ENCODE data around the gene PFDN2. TPM values are rescaled to one million over a fixed set of nuclear protein-coding genes. Genes with fewer than 3 reads are reported as not detected.

Gene PFDN2
- total RNA-seq, 1 experiment from 2014 or later, result 98.6 TPM

GRCh38 chr1:161080441-161081405 is 37.1 kb downstream of the PFDN2 start:
- POLR2A ChIA-PET, result interaction anchor here (0.6 kb wide), 1 partner anchor 74 kb away, joined by 4 read pairs; no protein-coding TSS in a partner anchor
- intact Hi-C loops (cut with micrococcal nuclease; ENCODE audit: unreplicated experiment) (no loop called here), in situ Hi-C loops (cut with HindIII; ENCODE audit: low pct_unique_long_range_greater_than_20kb, low sequenced_read_pairs) (no loop called here)
- H3K27ac ChIP-seq (ENCODE audit: low read length), result no peak overlapping the region
- no peak for DNase-seq (ENCODE audit: low read depth, low spot score)
- BruUV-seq (replicated peaks), result no TSS peak
- no peaks in the 10 kb centered on the region for H3K36me3 ChIP-seq (ENCODE audit: control insufficient read depth, insufficient read depth, low read length)
- H3K4me1 ChIP-seq (ENCODE audit: control insufficient read depth, insufficient read depth, low read length), result peaks cover 4% of the 10 kb centered on the region; the same call in 1 of the 2 replicates
- no peak overlapping the region for H3K4me3 ChIP-seq (ENCODE audit: low read depth in 2 of 2, low read length in 2 of 2)
- H3K27me3 ChIP-seq (ENCODE audit: control insufficient read depth, insufficient read depth, low read length), result no peaks in the 10 kb centered on the region
- CTCF ChIA-PET, result no interaction called here
- TF ChIP-seq TCF7L2 (IDR thresholded peaks at IDR 0.05; ENCODE audit: low read depth, low read length), result no peak
- no peak for TF ChIP-seq POLR2AphosphoS5 (IDR thresholded peaks at IDR 0.05; ENCODE audit: low read depth, low read length)
- TF ChIP-seq SIN3A (IDR thresholded peaks at IDR 0.05; ENCODE audit: borderline replicate concordance, insufficient read depth, low read depth, low read length), result no peak
- TF ChIP-seq, protein P1, sequence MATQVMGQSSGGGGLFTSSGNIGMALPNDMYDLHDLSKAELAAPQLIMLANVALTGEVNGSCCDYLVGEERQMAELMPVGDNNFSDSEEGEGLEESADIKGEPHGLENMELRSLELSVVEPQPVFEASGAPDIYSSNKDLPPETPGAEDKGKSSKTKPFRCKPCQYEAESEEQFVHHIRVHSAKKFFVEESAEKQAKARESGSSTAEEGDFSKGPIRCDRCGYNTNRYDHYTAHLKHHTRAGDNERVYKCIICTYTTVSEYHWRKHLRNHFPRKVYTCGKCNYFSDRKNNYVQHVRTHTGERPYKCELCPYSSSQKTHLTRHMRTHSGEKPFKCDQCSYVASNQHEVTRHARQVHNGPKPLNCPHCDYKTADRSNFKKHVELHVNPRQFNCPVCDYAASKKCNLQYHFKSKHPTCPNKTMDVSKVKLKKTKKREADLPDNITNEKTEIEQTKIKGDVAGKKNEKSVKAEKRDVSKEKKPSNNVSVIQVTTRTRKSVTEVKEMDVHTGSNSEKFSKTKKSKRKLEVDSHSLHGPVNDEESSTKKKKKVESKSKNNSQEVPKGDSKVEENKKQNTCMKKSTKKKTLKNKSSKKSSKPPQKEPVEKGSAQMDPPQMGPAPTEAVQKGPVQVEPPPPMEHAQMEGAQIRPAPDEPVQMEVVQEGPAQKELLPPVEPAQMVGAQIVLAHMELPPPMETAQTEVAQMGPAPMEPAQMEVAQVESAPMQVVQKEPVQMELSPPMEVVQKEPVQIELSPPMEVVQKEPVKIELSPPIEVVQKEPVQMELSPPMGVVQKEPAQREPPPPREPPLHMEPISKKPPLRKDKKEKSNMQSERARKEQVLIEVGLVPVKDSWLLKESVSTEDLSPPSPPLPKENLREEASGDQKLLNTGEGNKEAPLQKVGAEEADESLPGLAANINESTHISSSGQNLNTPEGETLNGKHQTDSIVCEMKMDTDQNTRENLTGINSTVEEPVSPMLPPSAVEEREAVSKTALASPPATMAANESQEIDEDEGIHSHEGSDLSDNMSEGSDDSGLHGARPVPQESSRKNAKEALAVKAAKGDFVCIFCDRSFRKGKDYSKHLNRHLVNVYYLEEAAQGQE (IDR thresholded peaks at IDR 0.05; ENCODE audit: insufficient read depth in 1 of 2, low read depth in 2 of 2, low read length in 1 of 2), result no peak
- TF ChIP-seq CTCF (IDR thresholded peaks at IDR 0.05), result no peak
- no peaks in the 10 kb centered on the region for H3K9me3 ChIP-seq (ENCODE audit: control insufficient read depth, insufficient read depth, low read depth, low read length)
- ATAC-seq, result no peak

DNA sequence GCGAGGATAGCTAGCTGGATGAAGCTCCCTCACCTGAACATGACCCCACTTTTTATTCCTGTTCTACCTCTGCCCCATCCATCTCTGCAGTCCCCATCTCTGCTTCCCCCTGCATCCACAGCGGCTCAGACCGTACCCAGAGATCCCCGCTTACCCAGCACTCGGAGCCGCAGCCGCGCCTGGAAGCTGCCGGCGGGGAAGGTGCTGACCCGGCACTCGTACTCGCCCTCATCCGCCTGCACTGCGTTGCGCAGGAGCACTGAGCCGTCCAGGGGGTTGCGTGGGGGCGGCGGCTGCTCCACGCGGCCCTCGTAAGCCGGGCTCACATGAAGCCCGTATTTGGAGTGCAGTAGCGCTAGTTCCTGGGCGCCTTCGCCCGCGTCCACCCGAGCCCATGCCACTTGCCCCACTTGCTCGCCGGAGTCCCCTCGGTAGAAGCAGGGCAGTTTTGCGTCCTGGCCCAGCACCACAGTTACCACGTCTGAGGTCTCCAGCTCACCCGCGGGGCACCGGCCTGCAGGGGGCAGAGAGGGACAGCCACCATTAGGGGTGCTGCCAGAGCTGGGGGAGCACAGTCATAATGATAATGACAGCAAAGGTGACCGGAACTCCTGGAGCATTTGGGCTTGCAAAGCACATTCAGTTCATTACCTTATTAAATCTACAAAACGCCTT is 38.3 kb downstream of the PFDN2 start:
- no peak overlapping the region for H3K4me3 ChIP-seq (ENCODE audit: low read depth in 2 of 2, low read length in 2 of 2)
- no TSS peak for BruUV-seq (replicated peaks)
- intact Hi-C loops (cut with micrococcal nuclease; ENCODE audit: unreplicated experiment) (no loop called here), in situ Hi-C loops (cut with HindIII; ENCODE audit: low pct_unique_long_range_greater_than_20kb, low sequenced_read_pairs) (no loop called here)
- H3K9me3 ChIP-seq (ENCODE audit: control insufficient read depth, insufficient read depth, low read depth, low read length), result no peaks in the 10 kb centered on the region
- ATAC-seq, result no peak
- no peaks in the 10 kb centered on the region for H3K36me3 ChIP-seq (ENCODE audit: control insufficient read depth, insufficient read depth, low read length)
- no peak for DNase-seq (ENCODE audit: low read depth, low spot score)
- CTCF ChIA-PET, result interaction anchor here (0.6 kb wide), 1 partner anchor 89 kb away, joined by 5 read pairs; no protein-coding TSS in a partner anchor
- peaks cover 4% of the 10 kb centered on the region; the same call in 1 of the 2 replicates for H3K4me1 ChIP-seq (ENCODE audit: control insufficient read depth, insufficient read depth, low read length)
- H3K27me3 ChIP-seq (ENCODE audit: control insufficient read depth, insufficient read depth, low read length), result no peaks in the 10 kb centered on the region
- H3K27ac ChIP-seq (ENCODE audit: low read length), result no peak overlapping the region
- TF ChIP-seq SIN3A (IDR thresholded peaks at IDR 0.05; ENCODE audit: borderline replicate concordance, insufficient read depth, low read depth, low read length) (no peak), POLR2AphosphoS5 (IDR thresholded peaks at IDR 0.05; ENCODE audit: low read depth, low read length) (no peak), CTCF (IDR thresholded peaks at IDR 0.05) (no peak), TCF7L2 (IDR thresholded peaks at IDR 0.05; ENCODE audit: low read depth, low read length) (no peak)
- TF ChIP-seq, protein P1 (IDR thresholded peaks at IDR 0.05; ENCODE audit: insufficient read depth in 1 of 2, low read depth in 2 of 2, low read length in 1 of 2), result no peak
- POLR2A ChIA-PET, result no interaction called here
